HuH-7 (cell line): ENCODE data around the gene STIMATE.
A peak's percentile ranks its signal among the peaks of the same experiment; 100 is the strongest.

ENCODE experiments used
- DNase-seq: peaks from one replicate; pipeline ENCODE4 v3.0.0; 2011; ENCODE audit warnings: low spot score

The STIMATE gene

DNA sequence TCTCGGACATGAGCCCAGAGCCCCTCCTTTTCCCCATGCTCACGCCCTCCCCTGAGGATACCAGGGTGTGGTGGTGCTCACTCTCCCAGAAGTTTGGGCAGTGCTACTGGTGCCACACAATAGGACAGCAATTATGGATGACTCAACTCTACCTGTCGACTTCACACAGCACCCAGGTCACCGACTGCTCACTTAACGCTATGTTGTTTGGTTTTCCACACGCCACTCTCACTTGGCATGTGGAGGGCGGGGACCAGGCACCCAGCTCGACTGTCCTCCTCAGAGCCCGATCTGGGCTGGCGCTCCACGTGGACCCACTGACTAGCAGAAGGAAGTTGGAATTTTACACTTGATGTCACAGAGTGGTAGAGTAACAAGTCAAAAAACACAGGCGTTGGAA is 30.9 kb downstream of the STIMATE start:
- no peak for DNase-seq

DNA sequence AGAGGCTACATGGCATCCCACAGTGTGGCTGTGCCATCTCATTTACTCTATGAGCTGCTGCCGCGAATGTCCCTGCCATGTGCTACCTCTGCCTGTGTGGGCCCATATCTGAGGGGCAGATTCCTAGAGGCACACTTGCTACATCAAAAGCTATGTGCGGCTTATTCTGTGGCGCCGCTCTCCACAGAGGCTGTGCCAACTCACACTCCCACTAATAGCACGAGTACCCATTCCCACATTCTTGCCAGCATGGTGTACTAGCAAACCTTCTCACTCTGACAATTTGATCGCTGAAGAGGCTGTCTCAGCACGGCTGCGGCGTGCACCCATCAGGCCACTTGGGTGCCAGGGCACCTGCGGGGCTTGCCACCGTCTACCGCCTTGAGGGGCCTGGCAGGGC is 31.4 kb downstream of the STIMATE start:
- no peak for DNase-seq

DNA sequence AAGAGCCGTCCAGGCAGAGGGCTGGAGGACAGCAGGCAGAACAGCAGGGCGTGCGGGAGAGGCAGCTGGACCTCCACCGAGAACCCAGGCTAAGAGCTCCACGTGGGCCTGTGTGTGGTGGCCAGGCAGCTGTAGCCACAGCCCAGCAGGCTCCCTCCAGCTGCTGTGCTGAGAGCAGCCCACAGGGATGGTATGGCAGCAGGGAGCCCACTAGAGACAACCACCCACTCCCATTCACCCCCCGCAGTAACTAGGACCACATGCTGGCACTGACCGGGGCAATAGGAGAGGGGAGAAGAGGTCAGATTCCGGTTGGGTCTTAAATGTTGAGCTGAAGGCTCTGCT is 37.0 kb downstream of the STIMATE start:
- no peak for DNase-seq

DNA sequence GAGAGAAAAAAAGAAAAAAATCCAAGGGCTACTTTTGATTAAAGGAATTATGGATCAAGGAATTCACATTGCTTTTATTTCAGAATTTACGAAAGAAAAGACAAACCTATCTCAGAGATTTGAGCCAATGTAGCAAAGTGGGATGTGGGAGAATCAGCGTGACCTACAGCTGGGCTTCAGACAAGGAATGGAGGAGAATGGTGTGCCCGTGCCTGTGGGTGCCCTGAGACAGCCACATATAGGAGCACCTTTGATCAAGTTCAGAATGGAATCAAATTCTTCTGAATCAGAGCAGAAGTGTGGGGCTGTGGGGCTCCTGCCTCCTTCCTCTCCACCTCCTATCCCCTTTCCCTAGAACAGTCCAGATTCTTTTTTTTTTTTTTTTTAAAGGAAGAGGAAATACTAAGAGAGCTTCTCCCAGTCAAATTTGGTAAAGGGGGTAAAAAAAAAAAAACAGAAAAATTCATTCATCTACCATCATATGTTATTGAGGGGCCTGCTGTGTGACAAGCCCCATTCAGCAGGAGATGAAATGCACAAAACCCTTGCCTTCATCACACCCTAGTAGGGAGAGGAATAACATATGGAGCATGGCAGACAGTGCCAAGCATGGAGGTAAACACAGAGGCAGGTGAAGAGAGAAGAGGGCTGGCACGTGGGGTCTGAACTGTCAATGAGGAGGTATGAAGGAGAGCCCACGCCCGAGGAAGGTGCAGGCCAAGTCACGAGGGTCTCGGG is 37.5 kb downstream of the STIMATE start:
- no peak for DNase-seq

DNA sequence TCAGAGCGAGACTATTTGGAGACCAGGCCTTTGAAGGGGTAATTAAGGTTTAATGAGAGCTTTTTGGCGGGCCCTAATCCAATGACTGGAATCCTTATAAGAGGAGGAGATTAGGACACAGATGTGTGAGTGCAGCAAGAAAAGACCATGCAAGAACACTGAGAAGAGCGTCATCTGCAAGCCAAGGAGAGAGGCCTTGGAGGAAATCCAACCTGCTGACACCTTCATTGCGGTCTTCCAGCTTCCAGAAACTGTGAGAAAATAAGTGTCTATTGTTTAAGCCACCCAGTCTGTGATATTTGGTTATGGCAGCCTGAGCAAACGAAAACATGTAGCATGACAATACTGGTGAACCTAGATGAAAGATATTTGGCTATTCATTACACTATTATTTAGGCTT is 39.5 kb downstream of the STIMATE start:
- DNase-seq = no peak

DNA sequence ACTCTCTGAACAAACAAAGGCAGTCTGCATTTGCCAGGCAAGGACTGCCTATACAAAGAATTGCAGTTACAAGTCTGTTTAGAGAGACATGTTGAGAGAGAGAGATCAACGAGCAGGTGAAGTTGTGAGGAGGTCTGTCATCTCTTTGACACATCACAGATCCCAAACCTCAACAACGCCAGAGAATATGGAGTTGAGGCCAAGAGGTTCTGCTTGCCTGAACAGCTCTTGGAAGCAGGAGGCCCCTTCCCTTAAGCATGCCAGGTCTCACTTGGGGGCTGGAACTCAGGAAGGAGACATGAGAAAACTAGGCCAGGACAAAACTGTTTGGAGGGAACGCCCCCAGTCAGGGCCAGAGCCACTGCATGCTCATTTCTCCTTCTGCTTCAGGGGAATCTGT is 40.2 kb downstream of the STIMATE start:
- no peak for DNase-seq

DNA sequence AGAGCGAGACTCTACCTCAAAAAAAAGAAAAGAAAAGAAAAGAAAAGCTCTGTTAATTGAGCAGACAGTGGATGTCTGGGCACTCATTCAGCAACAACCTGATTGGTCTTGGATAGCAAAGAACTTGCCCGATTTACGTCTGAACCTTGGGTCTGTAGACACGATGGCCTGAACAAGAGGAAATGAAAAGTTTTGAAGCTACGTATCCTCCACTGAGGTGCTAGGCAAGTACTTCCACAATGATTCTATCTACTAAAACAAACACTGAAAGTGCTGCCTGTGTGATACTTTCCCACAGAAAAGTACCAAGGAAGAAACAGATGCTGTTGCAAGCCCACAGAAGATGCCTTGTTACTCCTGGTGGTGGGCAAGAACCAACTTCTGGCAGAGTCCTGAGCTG is 40.7 kb downstream of the STIMATE start:
- DNase-seq = no peak

DNA sequence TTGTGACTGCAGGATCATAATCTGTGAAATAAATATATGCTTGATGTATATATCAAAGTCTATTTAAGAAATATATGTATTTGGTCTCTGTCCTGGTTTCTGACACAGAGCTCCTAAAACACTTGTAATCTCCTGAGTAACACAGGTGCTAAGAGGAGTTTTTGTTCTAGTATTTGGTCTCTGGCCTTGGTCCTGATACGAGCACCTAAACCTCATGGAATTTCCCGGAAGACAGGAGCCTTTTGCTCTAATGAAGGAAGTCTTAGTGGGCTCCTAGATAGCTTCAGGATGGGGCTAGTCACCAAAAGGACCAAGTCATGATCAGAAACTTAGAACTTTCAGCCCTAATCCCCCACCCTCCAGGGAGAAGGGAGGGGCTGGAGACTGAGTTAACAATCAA is 43.3 kb downstream of the STIMATE start:
- no peak for DNase-seq

DNA sequence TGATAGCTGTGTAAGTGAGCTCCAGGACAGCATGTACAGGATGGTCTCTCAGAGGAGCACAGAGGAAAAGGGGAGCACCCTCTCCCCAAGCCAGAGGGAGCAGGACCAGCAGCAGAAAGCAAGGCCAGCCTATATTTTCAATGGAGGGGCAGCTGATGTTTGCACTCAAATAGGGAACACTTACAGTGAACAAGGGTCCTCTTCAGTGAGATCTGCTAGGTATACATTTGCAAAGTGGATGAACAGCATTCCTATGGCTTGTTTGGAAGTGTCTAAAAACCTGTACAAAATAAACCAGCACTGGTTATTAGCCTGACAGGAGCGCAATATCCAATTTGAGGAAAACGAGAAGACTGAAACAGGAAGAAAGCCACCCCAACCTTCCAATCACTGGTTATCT is 44.9 kb downstream of the STIMATE start:
- no peak for DNase-seq

DNA sequence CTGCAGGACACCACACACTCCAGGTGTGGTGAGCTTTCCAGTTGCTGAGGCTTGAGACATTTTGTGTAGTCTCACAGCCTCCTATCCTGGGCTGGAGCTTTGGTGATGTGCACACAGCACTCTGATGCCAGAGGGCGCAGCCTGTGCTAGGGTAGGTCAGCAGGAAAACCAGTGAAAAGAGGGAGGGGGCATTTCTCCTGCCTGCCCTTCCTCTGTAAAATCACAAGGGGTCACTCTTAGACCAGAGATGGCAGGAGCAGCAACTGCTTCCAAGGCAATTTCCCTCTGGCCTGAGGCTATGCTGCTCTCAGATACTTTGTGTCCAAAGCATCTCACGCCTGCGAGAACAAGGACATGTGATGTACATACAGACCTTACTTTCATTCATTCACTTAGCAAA is 46.0 kb downstream of the STIMATE start:
- peak; percentile 51 for DNase-seq

DNA sequence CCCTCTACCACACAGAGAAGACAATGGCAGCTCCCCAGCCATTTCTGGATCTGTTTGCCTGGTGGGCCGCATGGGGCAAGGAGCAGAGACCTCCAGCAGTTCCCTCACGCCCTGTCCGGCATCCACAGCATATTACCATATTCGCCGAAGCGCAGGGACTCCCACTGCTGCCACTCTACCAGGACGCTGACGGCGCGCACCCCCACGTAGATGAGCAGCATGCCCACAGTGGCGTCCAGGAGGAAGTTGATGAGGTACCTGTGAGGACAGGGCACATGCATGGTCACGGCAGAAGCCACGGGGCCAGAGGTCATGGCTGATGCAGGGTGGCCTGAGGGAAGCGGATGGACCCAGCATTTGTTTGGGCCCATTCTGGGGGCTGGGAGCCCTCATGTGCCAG is 47.7 kb downstream of the STIMATE start:
- DNase-seq = no peak

DNA sequence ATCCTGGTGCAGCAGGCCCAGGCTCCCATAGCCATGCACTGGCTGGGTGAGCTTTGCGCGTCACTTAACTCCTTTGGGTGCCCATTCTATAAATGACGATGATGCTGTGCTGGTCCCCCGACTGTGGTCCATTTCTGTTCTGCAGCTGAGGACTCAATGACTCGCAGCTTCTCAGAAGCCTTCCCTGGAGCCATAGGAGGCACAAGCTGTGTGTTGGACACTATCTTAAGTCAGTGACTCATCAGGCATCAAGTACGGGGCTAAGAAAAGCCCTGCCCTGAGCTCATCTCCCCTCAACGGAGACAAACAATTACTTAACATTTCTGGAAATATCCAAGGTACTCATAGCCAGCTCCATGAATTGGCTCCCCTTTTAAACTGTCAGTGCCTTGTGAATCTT is 48.7 kb downstream of the STIMATE start:
- DNase-seq = no peak

DNA sequence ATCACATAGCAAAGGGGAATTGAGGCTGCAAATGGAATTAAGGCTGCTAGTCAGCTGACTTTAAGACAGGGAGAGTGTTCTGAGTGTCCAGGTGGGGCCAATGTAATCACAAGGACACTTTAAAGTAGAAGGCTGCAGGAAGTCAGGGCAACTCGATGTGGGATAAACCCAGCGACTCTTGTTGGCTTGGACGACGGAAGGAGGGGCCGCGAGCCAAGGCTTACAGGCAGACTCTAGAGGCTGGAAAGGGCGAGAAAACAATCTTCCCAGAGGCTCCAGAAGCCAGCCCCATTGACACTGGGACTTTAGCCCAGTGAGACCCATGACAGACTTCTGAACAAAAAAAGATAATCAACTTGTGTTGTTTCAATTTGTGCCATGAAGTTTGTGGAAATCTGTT is 49.6 kb downstream of the STIMATE start:
- no peak for DNase-seq

DNA sequence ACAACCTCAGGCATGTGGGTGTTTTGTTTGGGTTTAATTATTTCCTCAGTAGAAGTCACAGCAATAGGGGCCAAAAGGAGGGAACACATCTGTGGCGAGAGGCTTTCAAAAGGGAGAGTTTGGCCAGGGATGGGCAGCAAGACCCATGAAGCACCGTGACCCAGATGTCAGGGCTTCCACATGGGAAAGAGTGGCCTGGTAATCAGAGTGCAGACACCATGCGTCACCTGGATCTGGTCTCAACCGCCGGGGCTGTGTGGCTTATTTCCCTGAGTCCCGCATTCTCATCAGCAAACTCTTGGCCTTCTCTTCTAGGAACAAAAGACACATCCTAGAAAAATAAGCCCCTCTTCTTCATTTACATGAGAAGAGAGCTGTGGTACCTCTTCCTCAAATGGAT is 50.1 kb downstream of the STIMATE start:
- DNase-seq = no peak

DNA sequence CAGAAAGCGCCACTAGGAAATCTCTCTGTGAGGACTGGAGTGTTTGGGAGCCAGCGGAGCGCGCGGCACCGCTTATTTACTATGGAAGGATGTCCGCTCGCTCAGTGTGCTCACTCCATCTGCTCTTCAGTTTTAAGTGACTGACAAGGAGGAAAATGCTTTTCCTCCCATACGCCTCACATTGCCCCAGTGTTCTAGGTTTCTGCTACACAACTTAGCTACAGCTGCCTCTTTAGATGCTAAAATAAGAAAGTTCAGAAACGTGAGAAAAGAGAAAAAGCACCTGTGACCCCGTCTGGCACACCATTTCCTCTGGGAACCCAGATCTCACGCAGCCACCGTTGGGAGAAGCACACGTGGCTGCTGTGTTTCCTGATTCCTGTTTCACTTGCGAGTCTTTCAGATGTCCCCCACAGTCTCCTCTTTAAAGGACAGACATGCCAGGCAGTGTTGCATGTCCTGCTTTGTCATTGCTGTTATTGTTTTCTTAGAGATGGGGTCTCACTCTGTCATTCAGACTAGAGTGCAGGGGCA is 50.8 kb downstream of the STIMATE start:
- no peak for DNase-seq

DNA sequence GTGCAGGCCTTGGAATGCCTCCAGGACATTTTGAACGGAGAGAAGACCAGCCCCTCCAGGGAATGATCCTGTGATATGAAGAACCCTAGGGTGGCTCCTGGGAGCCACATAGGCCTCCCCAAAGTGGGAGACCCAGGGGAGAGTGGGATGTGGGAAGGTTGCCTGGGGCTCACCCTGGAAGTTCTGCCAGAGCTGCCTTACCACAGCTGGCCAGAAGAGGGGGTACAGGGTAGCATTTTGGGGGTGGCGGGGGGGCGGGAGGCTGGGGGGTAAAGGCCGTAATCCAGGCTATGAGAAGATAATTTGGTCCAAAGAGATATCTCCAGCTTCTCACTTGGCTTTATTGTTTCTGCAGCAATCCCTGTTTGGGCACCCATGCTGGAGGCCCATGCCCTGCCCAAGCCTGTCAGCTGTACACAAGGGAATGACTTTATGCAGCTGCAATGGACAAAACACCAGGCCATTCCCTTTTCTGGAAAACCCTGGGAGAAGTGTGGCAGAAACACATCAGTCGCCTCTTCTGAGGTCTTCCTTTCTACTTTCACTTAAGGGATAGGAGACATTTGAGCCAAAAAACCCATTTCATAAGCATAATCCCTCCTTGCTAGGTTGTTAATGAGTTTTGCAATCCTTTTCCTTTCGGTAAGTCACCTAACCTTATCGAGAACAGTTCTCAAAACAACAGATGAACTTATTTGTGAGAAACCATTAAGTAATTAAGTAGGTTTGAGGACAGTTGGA is 51.5 kb downstream of the STIMATE start:
- no peak for DNase-seq

DNA sequence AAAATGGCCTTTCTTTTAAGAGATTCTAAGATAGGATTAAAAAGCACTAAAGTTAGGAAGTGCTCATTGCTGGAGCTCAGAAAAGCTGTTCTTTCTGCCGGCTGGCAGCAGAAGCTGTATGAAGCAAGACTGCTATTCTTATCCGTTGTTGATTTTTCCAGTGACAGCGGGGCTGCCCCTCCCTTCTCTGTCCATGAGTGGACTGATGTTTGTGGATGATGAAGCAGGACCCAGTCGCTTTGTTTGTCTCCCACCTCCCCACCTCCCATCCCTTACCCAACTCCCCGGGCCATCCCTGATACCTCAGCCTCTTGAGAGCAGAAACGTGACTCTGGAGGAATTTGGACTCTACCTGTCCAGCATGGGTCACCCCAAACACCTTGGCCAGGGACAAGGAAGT is 52.2 kb downstream of the STIMATE start:
- peak; percentile 19 for DNase-seq

DNA sequence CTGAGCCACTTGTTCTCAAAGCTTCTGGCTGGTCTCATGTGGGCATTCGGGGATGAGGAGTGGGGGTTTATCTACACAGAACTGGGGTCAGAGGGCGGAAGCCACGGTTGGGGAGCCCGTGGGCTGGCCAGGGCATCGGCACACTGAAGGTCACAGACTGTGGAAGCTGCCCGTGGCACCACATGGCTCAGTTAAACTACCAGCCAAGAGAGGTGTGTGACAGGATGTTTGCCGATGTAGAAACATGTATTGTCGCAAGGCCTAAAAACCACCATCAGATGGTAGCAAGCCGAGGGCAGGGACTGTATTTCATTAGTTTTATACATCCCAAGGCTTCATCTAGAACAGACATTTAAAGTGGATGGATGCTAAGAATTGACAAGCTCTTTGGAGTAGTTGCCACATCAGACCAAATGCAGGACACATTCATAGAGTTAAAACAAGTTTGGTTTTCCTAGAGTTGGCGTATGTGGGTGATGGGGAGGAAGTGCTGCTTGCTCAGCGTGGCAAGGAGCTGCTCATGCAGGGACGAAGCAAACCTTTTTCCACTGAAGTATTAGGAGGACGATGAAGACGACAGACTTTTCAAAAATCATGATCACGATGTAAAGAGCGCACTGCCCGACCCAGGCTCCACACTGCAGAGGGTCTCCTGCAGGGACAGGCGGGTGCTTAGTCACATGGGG is 52.9 kb downstream of the STIMATE start:
- DNase-seq = no peak

DNA sequence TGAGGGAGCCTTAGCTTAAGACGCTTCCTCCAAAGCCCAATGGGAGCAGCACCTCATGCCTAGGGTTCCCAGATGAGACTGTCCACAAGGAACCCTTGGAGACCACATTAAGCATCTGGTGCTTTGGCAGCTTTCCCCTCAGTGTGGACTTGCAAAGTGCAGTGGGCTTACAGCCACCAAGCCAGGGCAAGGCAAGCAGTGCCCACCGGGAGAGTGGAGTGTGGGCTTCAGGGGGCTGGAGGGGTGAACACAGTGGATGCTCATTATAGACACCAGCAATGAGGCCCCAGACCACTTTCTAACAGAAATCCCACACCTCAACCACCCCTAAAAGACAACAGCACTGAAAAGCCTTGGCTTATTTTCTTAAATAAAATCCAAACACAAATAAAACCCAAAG is 53.5 kb downstream of the STIMATE start:
- DNase-seq = no peak

DNA sequence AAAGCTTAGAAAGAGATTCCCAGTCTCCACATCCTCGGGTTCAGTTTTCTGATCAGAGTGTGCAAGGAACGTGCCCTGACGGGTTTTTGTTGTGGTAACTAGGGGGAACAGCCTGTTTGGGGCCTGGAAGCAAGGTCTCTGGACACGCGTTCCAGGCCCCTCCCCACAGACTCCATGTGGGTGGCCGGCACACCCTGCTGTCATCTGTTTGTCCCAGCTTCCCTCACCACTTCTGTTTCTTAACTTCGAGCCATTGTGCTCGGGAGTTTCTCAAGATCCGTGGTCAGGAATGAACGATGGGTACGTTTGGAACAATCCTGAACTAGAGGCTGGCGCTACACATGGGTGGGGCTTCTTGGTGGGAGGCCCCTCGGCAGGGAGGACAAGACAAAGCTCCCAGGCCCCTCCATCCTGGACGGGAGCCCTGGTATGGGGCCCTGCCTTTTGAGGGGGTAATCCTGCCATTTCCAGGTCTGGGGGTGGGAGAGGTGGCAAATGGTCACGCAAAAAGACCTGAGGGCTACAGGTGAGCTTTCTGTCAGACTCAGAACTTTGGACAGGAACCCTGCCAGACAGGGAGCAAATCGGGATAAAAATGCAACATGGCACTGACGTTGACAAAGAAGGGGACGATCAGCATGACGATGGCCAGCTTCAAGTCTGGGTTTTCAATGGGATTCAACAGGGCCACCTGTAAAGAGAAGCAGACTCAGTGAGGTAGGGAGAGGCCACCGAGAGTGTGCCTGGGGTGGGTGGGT is 54.1 kb downstream of the STIMATE start:
- DNase-seq = no peak

DNA sequence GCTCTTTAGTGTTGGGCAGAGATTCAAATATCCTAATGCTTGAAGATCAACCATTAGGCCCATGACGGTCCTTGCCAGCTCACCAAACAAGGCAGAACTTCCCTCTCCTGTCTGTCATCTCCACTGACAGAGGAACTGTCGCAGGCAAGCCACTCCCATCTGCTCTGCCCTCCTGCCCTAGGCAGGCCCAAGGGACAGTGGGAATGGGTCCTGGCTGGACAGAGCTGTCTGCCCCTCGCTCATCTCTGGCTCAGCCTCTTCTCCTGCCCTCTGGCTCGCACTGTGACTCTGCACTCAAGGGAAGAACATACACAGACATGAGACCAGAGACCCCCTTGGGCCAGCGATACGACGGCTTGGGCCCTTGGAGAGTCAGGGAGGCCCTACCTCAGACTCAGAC is 54.9 kb downstream of the STIMATE start:
- DNase-seq = no peak

DNA sequence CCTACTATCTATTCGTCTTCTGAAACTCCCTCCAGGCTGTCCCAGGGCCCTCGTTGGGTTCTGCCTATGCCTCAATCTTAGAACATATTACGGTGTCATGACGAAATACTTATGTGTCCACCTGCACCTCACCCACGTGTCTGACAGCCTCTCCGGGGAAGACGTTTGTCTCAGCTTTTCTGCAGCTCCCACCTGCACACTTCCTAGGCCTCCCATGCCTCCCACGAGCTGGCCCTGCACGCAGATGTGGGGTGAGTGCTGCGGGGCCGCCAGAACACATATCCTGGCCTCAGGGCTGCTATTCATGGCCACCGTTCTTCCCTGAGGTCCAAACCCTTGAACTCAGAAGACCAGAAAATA is 55.4 kb downstream of the STIMATE start:
- no peak for DNase-seq
